ENCODE measurements around the gene RDH13.
"Not testable (repeated sequence)": the region's sequence is repeated elsewhere in the genome, so short reads cannot be mapped to it uniquely, and the experiment has no call there.

The RDH13 gene

DNA sequence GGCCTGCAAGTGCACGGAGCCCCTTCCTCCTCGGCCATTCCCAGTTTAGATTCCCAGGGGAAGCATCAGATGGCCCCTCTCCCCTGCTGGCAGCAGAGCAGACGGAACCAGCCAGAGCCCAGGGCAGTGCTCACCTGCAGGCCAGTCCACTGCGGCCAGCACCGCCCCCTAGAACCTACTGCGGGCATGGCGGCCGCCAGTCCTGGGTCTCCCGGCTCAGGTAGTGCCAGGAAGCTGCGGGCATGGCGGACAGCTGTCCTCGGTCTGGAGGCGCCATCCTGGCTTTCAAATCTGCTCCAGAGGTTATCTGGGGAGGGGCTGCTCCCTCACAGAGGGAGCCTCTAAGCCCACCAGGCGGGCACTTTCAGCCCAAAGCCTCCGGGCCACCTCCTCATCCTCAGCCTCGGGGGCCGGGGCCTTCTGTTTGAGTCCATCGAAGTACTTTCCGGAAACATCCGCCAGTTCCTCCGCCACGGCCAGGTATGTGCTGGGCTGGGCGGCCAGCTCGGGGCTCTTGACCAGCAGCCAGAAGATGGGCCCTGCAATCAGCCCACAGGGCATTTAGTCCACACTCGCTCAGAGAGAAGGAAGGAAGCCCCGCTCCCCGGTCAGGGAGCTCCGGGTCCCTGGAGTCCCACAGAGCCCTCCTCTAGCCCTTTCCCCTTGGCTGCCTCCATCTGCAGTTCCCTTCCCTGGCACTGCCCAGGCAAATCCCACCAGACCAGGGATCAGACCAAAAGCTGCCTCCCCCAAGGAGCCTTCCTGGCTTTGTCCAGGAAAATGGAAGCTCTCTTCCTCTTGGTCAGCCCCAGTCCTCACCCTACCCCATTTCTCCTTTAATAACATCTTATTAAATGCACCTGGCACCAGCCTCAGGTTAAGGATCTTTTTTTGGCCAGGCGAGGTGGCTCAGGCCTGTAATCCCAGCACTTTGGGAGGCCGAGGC, 17.9 kb downstream of the RDH13 start:
- no peak for DNase-seq (ENCODE audit: low read depth, low spot score)

DNA sequence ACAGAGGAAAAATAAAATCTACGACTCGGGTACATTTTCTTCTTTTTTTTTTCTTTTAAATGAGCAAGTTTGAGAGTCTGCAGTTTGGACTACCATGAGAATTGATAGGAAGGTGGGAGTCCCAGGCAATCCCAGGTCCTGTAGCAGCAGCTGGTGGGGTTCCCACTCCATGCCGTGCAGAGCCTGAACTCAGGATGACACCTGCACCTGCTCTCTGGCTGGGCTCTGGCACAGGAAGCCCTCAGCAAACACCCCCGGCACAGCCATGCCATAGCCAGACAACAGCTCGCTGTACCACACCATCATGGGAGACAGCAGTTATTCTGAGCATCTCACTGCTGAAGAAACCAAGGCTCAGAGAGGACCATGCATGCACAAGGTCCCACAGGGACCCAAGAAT, 18.7 kb downstream of the RDH13 start:
- no peak for DNase-seq (ENCODE audit: low read depth, low spot score)

- no peak for DNase-seq (ENCODE audit: low read depth, low spot score)
Measured at GRCh38 chr19:55042688-55043087, 20.3 kb downstream of the RDH13 start.

GRCh38 chr19:55042344-55042678, 20.6 kb downstream of the RDH13 start:
- DNase-seq (ENCODE audit: low read depth, low spot score) = no peak

GRCh38 chr19:55041627-55042343, 21.2 kb downstream of the RDH13 start:
- no peak for DNase-seq (ENCODE audit: low read depth, low spot score)

DNA sequence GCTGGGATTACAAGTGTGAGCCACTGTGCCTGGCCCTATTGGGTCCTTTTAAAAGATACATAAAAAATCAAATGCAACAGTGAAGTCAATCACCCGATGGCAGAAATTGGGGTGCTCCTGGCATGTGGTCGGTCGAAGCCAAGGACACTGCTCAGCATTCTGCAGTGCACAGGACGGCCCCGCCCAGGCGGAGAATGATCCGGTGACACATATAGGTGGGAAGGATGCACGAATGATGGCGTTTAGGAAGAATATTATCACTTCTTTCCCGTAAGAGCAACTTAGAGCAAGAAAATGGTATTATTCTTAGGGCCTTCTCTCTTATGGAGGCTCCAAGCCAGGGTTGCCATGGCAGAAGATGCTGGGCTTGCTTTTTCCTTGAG, 21.7 kb downstream of the RDH13 start:
- DNase-seq (ENCODE audit: low read depth, low spot score) = no peak

DNA sequence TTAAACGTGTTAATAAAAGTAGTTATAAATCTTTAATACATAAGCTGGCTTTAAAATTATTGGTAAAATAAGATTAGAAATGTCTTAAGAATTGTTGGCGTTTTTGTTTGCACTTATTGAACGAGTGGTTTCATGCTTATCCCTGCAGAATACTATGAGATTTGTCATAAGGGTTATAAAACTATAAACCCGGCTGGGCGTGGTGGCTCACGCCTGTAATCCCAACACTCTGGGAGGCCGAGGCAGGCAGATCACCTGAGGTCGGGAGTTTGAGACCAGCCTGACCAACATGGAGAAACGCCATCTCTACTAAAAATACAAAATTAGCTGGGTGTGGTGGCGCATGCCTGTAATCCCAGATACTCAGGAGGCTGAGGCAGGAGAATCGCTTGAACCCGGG, 22.3 kb downstream of the RDH13 start:
- DNase-seq (ENCODE audit: low read depth, low spot score) = not testable (repeated sequence)

GRCh38 chr19:55037603-55038002, 25.3 kb downstream of the RDH13 start:
- DNase-seq (ENCODE audit: low read depth, low spot score) = not testable (repeated sequence)

- DNase-seq (ENCODE audit: low read depth, low spot score) = no peak
Measured at GRCh38 chr19:55036058-55036457, 26.9 kb downstream of the RDH13 start.

DNA sequence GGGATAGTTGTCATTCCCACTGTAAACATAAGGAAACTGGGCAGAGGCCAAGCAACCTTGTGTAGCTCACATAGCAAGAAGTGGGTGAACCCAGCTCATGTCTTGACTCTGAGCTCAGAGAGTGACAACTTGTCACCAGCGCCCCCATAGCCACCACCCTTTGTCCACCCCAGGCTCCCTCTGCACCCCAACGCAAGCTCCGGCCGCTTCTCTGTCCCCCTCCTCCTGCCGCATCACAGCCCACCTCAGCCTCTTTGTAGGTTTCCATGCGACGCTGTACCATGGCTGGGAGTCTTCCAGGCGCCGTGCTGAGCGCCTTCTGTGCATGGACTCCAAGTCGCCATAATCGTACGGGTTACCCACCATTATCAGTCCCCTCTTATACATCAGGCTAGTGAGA, 28.2 kb downstream of the RDH13 start:
- DNase-seq (ENCODE audit: low read depth, low spot score) = no peak

DNA sequence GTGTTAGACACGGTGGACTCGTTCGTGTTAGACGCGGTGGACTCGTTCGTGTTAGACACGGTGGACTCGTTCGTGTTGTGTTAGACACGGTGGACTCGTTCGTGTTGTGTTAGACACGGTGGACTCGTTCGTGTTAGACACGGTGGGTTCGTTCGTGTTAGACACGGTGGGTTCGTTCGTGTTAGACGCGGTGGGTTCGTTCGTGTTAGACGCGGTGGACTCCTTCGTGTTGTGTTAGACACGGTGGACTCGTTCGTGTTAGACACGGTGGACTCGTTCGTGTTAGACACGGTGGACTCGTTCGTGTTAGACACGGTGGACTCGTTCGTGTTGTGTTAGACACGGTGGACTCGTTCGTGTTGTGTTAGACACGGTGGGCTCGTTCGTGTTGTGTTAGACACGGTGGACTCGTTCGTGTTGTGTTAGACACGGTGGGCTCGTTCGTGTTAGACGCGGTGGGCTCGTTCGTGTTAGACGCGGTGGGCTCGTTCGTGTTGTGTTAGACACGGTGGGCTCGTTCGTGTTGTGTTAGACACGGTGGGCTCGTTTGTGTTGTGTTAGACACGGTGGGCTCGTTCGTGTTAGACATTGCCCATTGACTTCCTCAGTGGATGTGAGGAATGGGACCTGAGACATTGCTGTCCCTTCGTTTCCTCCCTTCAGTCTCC, 29.8 kb downstream of the RDH13 start:
- DNase-seq (ENCODE audit: low read depth, low spot score) = not testable (repeated sequence)

- no peak for DNase-seq (ENCODE audit: low read depth, low spot score)
Measured at GRCh38 chr19:55032170-55032800, 30.7 kb downstream of the RDH13 start.

GRCh38 chr19:55031178-55031577, 31.8 kb downstream of the RDH13 start:
- no peak for DNase-seq (ENCODE audit: low read depth, low spot score)

DNA sequence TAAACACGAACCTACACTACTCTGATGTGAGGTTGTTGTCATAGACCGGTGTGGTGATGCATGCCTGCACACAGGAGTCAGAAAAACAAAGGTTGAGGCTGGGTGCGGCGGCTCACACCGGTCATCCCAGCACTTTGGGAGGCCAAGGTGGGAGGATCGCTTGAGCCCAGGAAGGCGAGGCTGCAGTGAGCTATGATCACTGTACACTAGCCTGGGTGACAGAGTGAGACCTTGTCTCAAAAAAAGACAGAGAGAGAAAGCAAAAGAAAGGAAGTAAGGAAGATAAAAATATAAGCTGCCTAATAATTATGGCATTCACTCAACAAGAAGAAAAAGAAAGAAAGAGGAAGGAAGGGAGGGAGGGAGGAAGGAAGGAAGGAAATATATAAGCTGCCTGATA, 34.2 kb downstream of the RDH13 start:
- DNase-seq (ENCODE audit: low read depth, low spot score) = no peak

DNA sequence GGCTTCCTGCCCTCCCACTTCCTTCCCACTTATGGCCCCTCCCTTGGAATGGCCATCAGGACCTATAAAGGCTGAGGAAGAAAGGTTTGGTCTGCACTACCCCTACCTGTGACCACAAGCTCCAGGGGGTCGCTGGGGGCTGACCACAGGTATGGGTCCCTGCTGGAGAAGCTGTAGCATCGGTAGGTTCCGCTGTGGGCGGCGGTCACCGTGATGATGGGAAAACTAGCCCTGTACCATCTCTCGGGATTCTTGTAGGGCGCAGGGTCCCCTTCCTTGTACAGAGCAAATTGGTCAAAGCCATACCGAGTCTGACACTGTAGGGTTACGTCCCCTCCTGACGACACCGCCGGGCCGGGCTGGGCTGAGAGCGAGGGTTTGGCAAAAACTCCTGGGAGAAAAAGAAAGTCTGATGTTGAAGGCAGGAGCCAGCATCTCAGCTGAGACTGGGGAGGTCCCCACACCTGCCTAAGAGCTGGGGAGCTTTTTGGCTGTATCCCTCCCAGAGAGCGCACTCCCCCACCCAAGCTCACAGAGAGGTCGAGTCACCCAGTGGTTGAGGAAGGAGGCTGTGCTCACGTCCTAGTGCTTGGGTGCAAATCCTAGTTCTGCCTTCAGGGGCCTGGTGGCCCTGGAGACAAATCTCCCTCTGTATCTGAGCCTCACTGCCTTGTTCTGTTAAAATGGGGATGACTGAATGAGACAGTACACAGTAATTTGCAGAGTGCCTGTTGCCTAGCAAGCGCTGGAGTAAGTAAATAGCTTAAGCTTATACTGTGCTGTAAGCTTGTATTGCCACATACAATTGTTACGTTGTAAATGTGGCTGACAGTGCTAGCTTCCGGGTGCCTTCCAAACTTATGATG, 35.2 kb downstream of the RDH13 start:
- no peak for DNase-seq (ENCODE audit: low read depth, low spot score)

DNA sequence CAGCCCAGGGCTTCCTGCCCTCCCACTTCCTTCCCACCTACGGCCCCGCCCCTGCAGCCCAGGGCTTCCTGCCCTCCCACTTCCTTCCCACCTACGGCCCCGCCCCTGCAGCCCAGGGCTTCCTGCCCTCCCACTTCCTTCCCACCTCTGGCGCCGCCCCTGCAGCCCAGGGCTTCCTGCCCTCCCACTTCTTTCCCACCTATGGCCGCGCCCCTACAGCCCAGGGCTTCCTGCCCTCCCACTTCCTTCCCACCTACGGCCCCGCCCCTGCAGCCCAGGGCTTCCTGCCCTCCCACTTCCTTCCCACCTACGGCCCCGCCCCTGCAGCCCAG, 35.8 kb downstream of the RDH13 start:
- not testable (repeated sequence) for DNase-seq (ENCODE audit: low read depth, low spot score)

GRCh38 chr19:55024111-55024510, 38.8 kb downstream of the RDH13 start:
- no peak for DNase-seq (ENCODE audit: low read depth, low spot score)

DNA sequence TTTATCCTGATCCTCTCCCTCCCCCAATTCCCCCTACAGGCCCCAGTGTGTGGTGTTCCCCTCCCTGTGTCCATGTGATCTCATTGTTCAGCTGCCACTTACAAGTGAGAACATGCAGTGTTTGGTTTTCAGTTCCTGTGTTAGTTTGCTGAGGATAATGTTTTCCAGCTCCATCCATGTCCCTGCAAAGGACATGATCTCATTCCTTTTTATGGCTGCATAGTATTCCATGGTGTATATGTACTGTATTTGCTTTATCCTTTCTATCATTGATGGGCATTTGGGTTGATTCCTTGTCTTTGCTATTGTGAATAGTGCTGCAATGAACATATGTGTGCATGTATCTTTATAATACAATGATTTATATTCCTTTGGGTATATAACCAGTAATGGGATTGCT, 42.6 kb downstream of the RDH13 start:
- not testable (repeated sequence) for DNase-seq (ENCODE audit: low read depth, low spot score)

DNA sequence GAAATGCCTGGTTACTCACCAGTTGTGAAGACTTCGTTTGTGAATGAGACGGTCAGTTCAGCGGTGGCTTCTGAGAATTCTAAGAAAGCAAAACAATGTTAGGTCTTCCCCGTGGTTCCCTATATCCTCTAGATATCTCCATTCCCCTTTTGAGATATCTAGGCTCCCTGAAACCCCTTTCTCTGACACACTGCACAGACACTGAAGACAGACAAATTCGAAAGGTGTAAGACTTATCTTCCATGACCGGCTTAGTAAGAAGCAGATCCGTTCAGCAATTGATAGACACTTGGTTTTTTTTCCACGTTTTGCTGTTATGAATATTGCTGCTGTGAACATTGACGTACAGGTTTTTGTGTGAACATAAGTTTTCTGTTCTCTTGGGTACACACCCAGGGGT, 44.3 kb downstream of the RDH13 start:
- DNase-seq (ENCODE audit: low read depth, low spot score) = no peak

DNA sequence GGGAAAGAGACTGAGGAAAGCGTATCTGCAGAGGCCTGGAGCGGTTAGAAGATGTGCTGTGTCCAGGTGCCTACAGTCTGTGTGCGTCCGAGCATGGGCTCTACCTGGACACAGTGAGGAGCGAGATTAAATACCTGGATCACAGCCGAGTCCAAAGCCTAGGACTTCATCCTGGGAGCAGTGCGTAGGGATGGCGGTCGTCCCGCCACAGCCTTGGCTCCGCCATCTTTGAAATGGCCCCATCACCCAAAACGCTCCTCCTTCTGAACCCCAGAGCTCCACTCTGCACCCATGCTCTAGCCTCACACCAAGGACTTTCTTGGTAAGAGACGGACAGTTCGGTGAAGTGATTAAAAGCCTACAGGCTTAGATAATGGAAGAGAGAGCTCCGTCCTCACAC, 44.7 kb downstream of the RDH13 start:
- DNase-seq (ENCODE audit: low read depth, low spot score) = no peak

- no peak for DNase-seq (ENCODE audit: low read depth, low spot score)
Measured at GRCh38 chr19:55016017-55016416, 46.9 kb downstream of the RDH13 start.
